HCT116 (cell line): ENCODE results near the gene PRRX2. TPM values are rescaled to one million over a fixed set of nuclear protein-coding genes. Genes with fewer than 3 reads are reported as not detected.

Source experiments
- ATAC-seq: fragments of 200-7000 bp; cut with Tn5 transposase; 2 replicates; pipeline ENCODE4 v1.9.1; 2020; ENCODE audit warnings: mild to moderate bottlenecking, moderate library complexity
- BruUV-seq: library from RNA; stranded (reverse); fragments of 400-500 nt; replicated peaks from 2 replicates; lab custom pipeline; 2021; lab: Mats Ljungman, UMichigan
- CTCF ChIA-PET: fragments of 300-600 bp; sonication (Branson Sonifier 250); formaldehyde crosslinking; loops from one replicate; lab custom pipeline; 2021; ENCODE audit warnings: antibody characterized with exemption; lab: Charles Lee
- POLR2A ChIA-PET: fragments of 300-600, 350-600 bp; sonication (Branson Sonifier 250); formaldehyde crosslinking; loops from one replicate; lab custom pipeline; 2021; ENCODE audit warnings: antibody characterized with exemption; lab: Charles Lee
- RAD21 ChIA-PET, 2 experiments: fragments of 300-600 bp; sonication (Branson Sonifier 250); formaldehyde crosslinking; loops; one replicate each; lab custom pipeline; 2023; ENCODE audit warnings: low total read pairs in 2 of 2; ENCODE audit not compliant: uncharacterized antibody in 2 of 2, unreplicated experiment in 2 of 2, low non-redundant PET in 1 of 2; lab: Charles Lee
- DNase-seq: peaks from one replicate; pipeline ENCODE4 v3.0.0-alpha.2; 2010; ENCODE audit warnings: low read depth, low spot score
- H2AFZ ChIP-seq: fragments of 200-600 bp; shearing (Covaris generic), sonication (generic); 2 replicates; pipeline ENCODE4 v1.6.1; 2017; ENCODE audit warnings: low read depth, mixed run types, mixed read lengths, antibody characterized with exemption, low read length; ENCODE audit not compliant: poor library complexity, severe bottlenecking
- H3K27ac ChIP-seq: 2 replicates; pipeline ENCODE4 v1.5.1; 2012; ENCODE audit warnings: low read depth, low read length
- H3K27me3 ChIP-seq: fragments of 200-600 bp; sonication (generic); 2 replicates; pipeline ENCODE4 v1.6.1; 2016; ENCODE audit warnings: mixed run types, low read length, mixed read lengths; ENCODE audit not compliant: insufficient read depth
- H3K36me3 ChIP-seq, 2 experiments: fragments of 200-500 bp in 1 of 2; fragments of 200-600 bp in 1 of 2; sonication (Bioruptor generic) in 1 of 2; sonication (generic) in 1 of 2; 2 replicates each; pipeline versions ENCODE4 v1.5.1 to v1.6.1; 2014 to 2016; ENCODE audit warnings: low read length in 2 of 2, inconsistent platforms in 1 of 2, mixed read lengths in 1 of 2, mixed run types in 1 of 2; ENCODE audit not compliant: insufficient read depth in 2 of 2, control insufficient read depth in 1 of 2
- H3K4me1 ChIP-seq, 2 experiments: fragments of 200-600 bp in 1 of 2; sonication (generic) in 1 of 2; 2 replicates each; pipeline versions ENCODE4 v1.5.1 to v1.6.1; 2012 to 2017; ENCODE audit warnings: low read length in 2 of 2, inconsistent platforms in 1 of 2, mild to moderate bottlenecking in 1 of 2, mixed read lengths in 1 of 2, mixed run types in 1 of 2, moderate library complexity in 1 of 2; ENCODE audit not compliant: insufficient read depth in 2 of 2, control insufficient read depth in 1 of 2
- H3K4me2 ChIP-seq: fragments of 200-600 bp; sonication (generic); 2 replicates; pipeline ENCODE4 v1.6.1; 2017; ENCODE audit warnings: mixed run types, low read length, mixed read lengths
- H3K4me3 ChIP-seq, 2 experiments: fragments of 200-600 bp in 1 of 2; sonication (generic) in 1 of 2; replicated peaks in 1 of 2; 2 replicates each; pipeline ENCODE4 v1.5.1; 2011 to 2016; ENCODE audit warnings: low read length in 2 of 2, control low read depth in 1 of 2, low read depth in 1 of 2, mild to moderate bottlenecking in 1 of 2, mixed read lengths in 1 of 2, mixed run types in 1 of 2
- H3K79me2 ChIP-seq: fragments of 200-600 bp; sonication (generic); 2 replicates; pipeline ENCODE4 v1.6.1; 2017; ENCODE audit warnings: mild to moderate bottlenecking, mixed run types, low read length, moderate library complexity, mixed read lengths; ENCODE audit not compliant: insufficient read depth
- H3K9ac ChIP-seq: fragments of 200-600 bp; sonication (generic); 2 replicates; pipeline ENCODE4 v1.6.1; 2016; ENCODE audit warnings: low read length, mixed read lengths
- H3K9me2 ChIP-seq: fragments of 200-600 bp; sonication (generic), shearing (Covaris generic); 2 replicates; pipeline ENCODE4 v1.6.1; 2017; ENCODE audit warnings: mixed run types, mild to moderate bottlenecking, moderate library complexity; ENCODE audit not compliant: insufficient read depth
- H3K9me3 ChIP-seq, 2 experiments: fragments of 200-500 bp in 1 of 2; fragments of 200-600 bp in 1 of 2; sonication (Bioruptor generic) in 1 of 2; sonication (generic) in 1 of 2; 2 replicates each; pipeline ENCODE4 v1.6.1; 2014 to 2017; ENCODE audit warnings: low read length in 2 of 2, mixed read lengths in 2 of 2, inconsistent platforms in 1 of 2, low read depth in 1 of 2, mild to moderate bottlenecking in 1 of 2, mixed run types in 1 of 2, moderate library complexity in 1 of 2; ENCODE audit not compliant: control insufficient read depth in 1 of 2, insufficient read depth in 1 of 2
- H4K20me1 ChIP-seq: fragments of 200-600 bp; sonication (generic), shearing (Covaris generic); 2 replicates; pipeline ENCODE4 v1.6.1; 2017; ENCODE audit warnings: mixed run types, mild to moderate bottlenecking, moderate library complexity; ENCODE audit not compliant: insufficient read depth
- CBX3 ChIP-seq: IDR thresholded peaks from 2 replicates; pipeline ENCODE4 v1.6.1; 2012; ENCODE audit warnings: low read depth
- EZH2 ChIP-seq: fragments of 200-600 bp; sonication (generic); IDR thresholded peaks from 2 replicates; pipeline ENCODE4 v1.6.1; 2017; ENCODE audit warnings: antibody characterized with exemption, mixed run types
- EZH2phosphoT487 ChIP-seq: fragments of 200-600 bp; IDR thresholded peaks from 2 replicates; pipeline ENCODE4 v1.6.1; 2018; ENCODE audit warnings: antibody characterized with exemption, borderline replicate concordance
- FOSL1 ChIP-seq: IDR thresholded peaks from 2 replicates; pipeline ENCODE4 v1.6.1; 2012; ENCODE audit warnings: low read depth
- JUND ChIP-seq: IDR thresholded peaks from 2 replicates; pipeline ENCODE4 v1.6.1; 2012
- POLR2A ChIP-seq: IDR thresholded peaks from 2 replicates; pipeline ENCODE4 v1.7.0; 2011; ENCODE audit warnings: borderline replicate concordance; ENCODE audit not compliant: insufficient read depth, insufficient read length; ENCODE audit errors: extremely low read depth
- POLR2AphosphoS5 ChIP-seq: IDR thresholded peaks from 2 replicates; pipeline ENCODE4 v1.6.1; 2011; ENCODE audit warnings: mild to moderate bottlenecking, low read depth, low read length, moderate library complexity
- RAD21 ChIP-seq: IDR thresholded peaks from 2 replicates; pipeline ENCODE4 v1.6.1; 2012; ENCODE audit warnings: low read depth, mild to moderate bottlenecking
- SIN3A ChIP-seq: IDR thresholded peaks from 2 replicates; pipeline ENCODE4 v1.6.1; 2012; ENCODE audit warnings: low read depth
- SP1 ChIP-seq: IDR thresholded peaks from 2 replicates; pipeline ENCODE4 v1.6.1; 2012; ENCODE audit warnings: low read depth
- SRF ChIP-seq: IDR thresholded peaks from 2 replicates; pipeline ENCODE4 v1.6.1; 2012; ENCODE audit warnings: low read depth
- YY1 ChIP-seq: IDR thresholded peaks from 2 replicates; pipeline ENCODE4 v1.6.1; 2011; ENCODE audit warnings: low read length, low read depth, moderate library complexity, mild to moderate bottlenecking; ENCODE audit not compliant: insufficient replicate concordance; ENCODE audit errors: extremely low read depth
- ZFX ChIP-seq: fragments of 450-650 bp; IDR thresholded peaks from 2 replicates; pipeline ENCODE4 v1.6.1; 2017
- ZNF274 ChIP-seq: fragments of 200-500 bp; sonication (Bioruptor generic); IDR thresholded peaks from 2 replicates; pipeline ENCODE4 v1.6.1; 2014; ENCODE audit warnings: mild to moderate bottlenecking, low read depth, low read length, inconsistent platforms
- intact Hi-C: fragments of 100-400 bp; cut with micrococcal nuclease; formaldehyde crosslinking; loops from 2 replicates; pipeline ENCODE4 v1.10.0; 2022
- total RNA-seq: library from RNA; stranded (reverse); gene quantifications from one replicate; pipeline ENCODE4 v1.2.1, GENCODE V29; 2021; ENCODE audit not compliant: unreplicated experiment
- TF ChIP-seq, protein P1 (sequence below): IDR thresholded peaks from 2 replicates; pipeline ENCODE4 v1.6.1; 2011; ENCODE audit warnings: mild to moderate bottlenecking, low read length, moderate library complexity; ENCODE audit not compliant: insufficient replicate concordance; ENCODE audit errors: extremely low read depth
- TF ChIP-seq, protein P2 (sequence below), 3 experiments: fragments of 200-600 bp in 1 of 3; sonication (generic) in 1 of 3; IDR thresholded peaks in 2 of 3; conservative IDR thresholded peaks in 1 of 3; 2 replicates each; pipeline ENCODE4 v1.5.1; 2012 to 2017; ENCODE audit warnings: low read depth in 2 of 3, low read length in 2 of 3, antibody characterized with exemption in 1 of 3, borderline replicate concordance in 1 of 3, control low read depth in 1 of 3, mild to moderate bottlenecking in 1 of 3, mixed read lengths in 1 of 3, mixed run types in 1 of 3, moderate library complexity in 1 of 3; ENCODE audit not compliant: insufficient read depth in 1 of 3
- TF ChIP-seq, protein P3 (sequence below): IDR thresholded peaks from 2 replicates; pipeline ENCODE4 v1.6.1; 2012; ENCODE audit warnings: low read depth
- TF ChIP-seq, protein P4 (sequence below): IDR thresholded peaks from 2 replicates; pipeline ENCODE4 v1.6.1; 2012

Gene PRRX2
- total RNA-seq, 1 experiment from 2014 or later = 25.5 TPM

DNA sequence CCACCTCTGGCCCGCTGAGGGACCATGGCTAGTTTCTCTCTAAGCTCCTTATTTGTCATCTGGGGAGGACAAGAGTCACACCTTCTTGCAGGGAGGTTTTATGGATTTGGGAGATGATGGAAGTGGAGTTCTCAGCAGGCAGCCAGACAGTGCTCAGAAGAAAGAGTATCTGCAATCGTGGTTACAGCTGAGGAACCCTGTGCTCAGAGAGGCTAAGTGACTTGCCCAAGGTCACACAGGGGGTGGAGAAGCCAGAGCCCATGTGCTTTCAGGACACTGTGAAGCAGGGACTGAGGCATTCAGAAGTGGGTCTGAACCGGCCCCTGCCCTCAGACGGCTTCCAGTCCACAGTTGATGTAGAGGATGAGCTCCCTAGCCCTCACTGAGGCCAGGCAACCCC lies 10.8 kb downstream of the PRRX2 start:
- Histone ChIP-seq H3K4me2 (no peak overlapping the region), H2AFZ (no peak overlapping the region), H3K4me3 (no peak overlapping the region), H3K79me2 (no peaks in the 10 kb centered on the region), H4K20me1 (no peaks in the 10 kb centered on the region), H3K4me1 (no peaks in the 10 kb centered on the region), H3K9me3 (no peaks in the 10 kb centered on the region), H3K27ac (no peak overlapping the region), H3K27me3 (no peaks in the 10 kb centered on the region), H3K9me2 (no peaks in the 10 kb centered on the region), H3K36me3 (no peaks in the 10 kb centered on the region), H3K9ac (no peak overlapping the region)
- intact Hi-C loops = no loop called here
- no TSS peak for BruUV-seq
- ChIA-PET CTCF (no interaction called here), RAD21 (no interaction called here), POLR2A (no interaction called here)
- TF ChIP-seq CBX3 (no peak), POLR2AphosphoS5 (no peak), ZFX (no peak), ZNF274 (no peak), POLR2A (no peak), RAD21 (no peak), EZH2 (no peak), EZH2phosphoT487 (no peak), SP1 (no peak), YY1 (no peak), FOSL1 (no peak), SRF (no peak), SIN3A (no peak), JUND (no peak)
- TF ChIP-seq, protein P1, sequence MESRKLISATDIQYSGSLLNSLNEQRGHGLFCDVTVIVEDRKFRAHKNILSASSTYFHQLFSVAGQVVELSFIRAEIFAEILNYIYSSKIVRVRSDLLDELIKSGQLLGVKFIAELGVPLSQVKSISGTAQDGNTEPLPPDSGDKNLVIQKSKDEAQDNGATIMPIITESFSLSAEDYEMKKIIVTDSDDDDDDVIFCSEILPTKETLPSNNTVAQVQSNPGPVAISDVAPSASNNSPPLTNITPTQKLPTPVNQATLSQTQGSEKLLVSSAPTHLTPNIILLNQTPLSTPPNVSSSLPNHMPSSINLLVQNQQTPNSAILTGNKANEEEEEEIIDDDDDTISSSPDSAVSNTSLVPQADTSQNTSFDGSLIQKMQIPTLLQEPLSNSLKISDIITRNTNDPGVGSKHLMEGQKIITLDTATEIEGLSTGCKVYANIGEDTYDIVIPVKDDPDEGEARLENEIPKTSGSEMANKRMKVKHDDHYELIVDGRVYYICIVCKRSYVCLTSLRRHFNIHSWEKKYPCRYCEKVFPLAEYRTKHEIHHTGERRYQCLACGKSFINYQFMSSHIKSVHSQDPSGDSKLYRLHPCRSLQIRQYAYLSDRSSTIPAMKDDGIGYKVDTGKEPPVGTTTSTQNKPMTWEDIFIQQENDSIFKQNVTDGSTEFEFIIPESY = no peak
- TF ChIP-seq, protein P2, sequence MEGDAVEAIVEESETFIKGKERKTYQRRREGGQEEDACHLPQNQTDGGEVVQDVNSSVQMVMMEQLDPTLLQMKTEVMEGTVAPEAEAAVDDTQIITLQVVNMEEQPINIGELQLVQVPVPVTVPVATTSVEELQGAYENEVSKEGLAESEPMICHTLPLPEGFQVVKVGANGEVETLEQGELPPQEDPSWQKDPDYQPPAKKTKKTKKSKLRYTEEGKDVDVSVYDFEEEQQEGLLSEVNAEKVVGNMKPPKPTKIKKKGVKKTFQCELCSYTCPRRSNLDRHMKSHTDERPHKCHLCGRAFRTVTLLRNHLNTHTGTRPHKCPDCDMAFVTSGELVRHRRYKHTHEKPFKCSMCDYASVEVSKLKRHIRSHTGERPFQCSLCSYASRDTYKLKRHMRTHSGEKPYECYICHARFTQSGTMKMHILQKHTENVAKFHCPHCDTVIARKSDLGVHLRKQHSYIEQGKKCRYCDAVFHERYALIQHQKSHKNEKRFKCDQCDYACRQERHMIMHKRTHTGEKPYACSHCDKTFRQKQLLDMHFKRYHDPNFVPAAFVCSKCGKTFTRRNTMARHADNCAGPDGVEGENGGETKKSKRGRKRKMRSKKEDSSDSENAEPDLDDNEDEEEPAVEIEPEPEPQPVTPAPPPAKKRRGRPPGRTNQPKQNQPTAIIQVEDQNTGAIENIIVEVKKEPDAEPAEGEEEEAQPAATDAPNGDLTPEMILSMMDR (IDR thresholded peaks at IDR 0.05 in 2 of 3, conservative IDR thresholded peaks at IDR 0.05 in 1 of 3; ENCODE audit: borderline replicate concordance in 1 of 3, insufficient read depth in 1 of 3, low read depth in 2 of 3, low read length in 2 of 3) = no peak
- TF ChIP-seq, protein P3, sequence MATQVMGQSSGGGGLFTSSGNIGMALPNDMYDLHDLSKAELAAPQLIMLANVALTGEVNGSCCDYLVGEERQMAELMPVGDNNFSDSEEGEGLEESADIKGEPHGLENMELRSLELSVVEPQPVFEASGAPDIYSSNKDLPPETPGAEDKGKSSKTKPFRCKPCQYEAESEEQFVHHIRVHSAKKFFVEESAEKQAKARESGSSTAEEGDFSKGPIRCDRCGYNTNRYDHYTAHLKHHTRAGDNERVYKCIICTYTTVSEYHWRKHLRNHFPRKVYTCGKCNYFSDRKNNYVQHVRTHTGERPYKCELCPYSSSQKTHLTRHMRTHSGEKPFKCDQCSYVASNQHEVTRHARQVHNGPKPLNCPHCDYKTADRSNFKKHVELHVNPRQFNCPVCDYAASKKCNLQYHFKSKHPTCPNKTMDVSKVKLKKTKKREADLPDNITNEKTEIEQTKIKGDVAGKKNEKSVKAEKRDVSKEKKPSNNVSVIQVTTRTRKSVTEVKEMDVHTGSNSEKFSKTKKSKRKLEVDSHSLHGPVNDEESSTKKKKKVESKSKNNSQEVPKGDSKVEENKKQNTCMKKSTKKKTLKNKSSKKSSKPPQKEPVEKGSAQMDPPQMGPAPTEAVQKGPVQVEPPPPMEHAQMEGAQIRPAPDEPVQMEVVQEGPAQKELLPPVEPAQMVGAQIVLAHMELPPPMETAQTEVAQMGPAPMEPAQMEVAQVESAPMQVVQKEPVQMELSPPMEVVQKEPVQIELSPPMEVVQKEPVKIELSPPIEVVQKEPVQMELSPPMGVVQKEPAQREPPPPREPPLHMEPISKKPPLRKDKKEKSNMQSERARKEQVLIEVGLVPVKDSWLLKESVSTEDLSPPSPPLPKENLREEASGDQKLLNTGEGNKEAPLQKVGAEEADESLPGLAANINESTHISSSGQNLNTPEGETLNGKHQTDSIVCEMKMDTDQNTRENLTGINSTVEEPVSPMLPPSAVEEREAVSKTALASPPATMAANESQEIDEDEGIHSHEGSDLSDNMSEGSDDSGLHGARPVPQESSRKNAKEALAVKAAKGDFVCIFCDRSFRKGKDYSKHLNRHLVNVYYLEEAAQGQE = no peak
- TF ChIP-seq, protein P4, sequence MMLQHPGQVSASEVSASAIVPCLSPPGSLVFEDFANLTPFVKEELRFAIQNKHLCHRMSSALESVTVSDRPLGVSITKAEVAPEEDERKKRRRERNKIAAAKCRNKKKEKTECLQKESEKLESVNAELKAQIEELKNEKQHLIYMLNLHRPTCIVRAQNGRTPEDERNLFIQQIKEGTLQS = no peak
- no peak for DNase-seq
- ATAC-seq = no peak
